ENCODE results near the gene NIM1K. TPM values are rescaled to one million over a fixed set of nuclear protein-coding genes. Genes with fewer than 3 reads are reported as not detected.

NIM1K gene
- total RNA-seq, 4 donors from 2014 or later, result not detected

DNA sequence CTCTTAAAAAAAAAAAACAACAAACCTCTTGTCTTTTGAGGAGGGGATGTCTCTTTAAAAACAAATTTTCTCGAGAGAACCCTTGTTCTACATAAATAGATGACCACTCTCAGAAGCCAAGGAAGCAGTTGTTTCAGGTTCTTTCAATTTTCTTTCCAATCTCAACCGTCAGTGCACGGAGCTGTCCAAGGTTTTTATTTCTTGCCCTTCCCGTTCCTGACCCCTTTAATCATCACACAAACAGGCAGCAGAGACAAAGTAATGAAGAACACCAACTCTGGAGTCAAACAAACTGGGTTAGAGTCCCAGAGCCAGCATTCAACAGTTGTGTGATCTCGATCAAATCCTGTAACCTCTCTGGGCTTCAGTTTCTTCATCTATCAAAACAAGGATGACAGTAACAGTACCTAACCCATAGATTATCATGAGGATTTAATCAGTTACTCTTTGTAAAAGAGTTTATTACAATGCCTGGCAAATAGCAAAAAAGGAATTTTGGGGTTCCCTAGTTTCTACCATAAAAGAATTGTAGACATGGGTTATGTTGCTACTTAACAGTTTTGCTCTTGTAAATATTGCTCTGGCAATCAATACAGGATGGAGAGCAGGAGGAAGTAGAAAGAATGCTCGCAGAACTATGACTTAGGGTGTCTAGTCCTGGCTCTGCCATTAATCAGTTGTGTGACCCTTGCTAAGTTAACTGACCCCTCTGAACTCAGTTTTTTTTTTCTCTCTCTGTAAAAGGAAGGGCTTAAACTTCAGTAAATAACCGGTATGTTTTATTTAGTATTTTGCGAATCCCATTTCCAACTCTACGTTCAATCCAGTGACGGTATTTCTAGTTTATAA, 1.0 kb upstream of the NIM1K start:
- Histone ChIP-seq H3K27me3 (peaks cover 0 to 9% of the 10 kb centered on the region in 2 donors), H3K9me3 (no peaks in the 10 kb centered on the region), H3K4me1 (peaks cover 0 to 18% (median 5%) of the 10 kb centered on the region in 4 donors), H3K4me3 (peak overlapping the region in 1 of 4 donors; percentile 61), H3K36me3 (no peaks in the 10 kb centered on the region), H3K27ac (no peak overlapping the region)
- TF ChIP-seq, protein P1, sequence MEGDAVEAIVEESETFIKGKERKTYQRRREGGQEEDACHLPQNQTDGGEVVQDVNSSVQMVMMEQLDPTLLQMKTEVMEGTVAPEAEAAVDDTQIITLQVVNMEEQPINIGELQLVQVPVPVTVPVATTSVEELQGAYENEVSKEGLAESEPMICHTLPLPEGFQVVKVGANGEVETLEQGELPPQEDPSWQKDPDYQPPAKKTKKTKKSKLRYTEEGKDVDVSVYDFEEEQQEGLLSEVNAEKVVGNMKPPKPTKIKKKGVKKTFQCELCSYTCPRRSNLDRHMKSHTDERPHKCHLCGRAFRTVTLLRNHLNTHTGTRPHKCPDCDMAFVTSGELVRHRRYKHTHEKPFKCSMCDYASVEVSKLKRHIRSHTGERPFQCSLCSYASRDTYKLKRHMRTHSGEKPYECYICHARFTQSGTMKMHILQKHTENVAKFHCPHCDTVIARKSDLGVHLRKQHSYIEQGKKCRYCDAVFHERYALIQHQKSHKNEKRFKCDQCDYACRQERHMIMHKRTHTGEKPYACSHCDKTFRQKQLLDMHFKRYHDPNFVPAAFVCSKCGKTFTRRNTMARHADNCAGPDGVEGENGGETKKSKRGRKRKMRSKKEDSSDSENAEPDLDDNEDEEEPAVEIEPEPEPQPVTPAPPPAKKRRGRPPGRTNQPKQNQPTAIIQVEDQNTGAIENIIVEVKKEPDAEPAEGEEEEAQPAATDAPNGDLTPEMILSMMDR (IDR thresholded peaks at IDR 0.05), result no peak
- no peak for TF ChIP-seq POLR2A (IDR thresholded peaks at IDR 0.05)
- DNase-seq, result no peak

DNA sequence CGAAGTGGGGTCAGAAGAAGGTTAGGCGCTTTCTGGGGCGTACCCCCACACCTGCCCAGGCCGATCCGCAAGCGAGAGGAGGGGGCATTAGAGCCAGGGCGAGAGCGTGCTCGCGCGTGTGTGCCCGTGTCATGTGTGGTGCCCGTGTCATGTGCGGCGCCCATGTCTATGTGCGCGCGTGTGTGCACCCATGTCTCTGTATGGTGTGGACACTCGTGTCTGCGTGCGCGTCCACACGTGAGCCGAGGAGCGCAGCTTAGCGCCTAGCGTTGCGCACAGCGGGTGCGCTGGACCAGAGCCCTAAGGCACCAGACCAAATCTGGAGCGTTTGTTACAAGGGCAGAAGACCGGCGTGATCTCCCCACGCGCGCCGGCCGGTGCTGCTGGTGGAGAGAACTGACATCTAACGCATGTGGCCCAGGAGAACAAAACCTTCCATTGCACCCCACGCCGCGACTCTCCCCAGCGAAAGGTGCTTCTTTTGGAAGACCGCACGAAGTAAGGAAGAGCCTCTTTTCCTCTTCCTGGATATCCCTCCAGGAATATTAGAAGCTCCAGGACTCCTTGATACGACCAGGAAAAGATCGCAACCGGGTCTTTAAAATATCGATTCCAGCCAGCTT, 644 bp downstream of the NIM1K start:
- peaks cover 0 to 9% of the 10 kb centered on the region in 2 donors for H3K27me3 ChIP-seq
- peaks cover 0 to 18% (median 5%) of the 10 kb centered on the region in 4 donors for H3K4me1 ChIP-seq
- H3K9me3 ChIP-seq, result no peaks in the 10 kb centered on the region
- no peaks in the 10 kb centered on the region for H3K36me3 ChIP-seq
- DNase-seq, result peak in 1 of 3 donors; percentile 45
- TF ChIP-seq, protein P1 (IDR thresholded peaks at IDR 0.05), result no peak
- no peak for TF ChIP-seq POLR2A (IDR thresholded peaks at IDR 0.05)
- H3K4me3 ChIP-seq, result peak overlapping the region; percentile 20 to 61 (median 52)
- H3K27ac ChIP-seq, result peak overlapping the region in 1 of 4 donors; percentile 10

DNA sequence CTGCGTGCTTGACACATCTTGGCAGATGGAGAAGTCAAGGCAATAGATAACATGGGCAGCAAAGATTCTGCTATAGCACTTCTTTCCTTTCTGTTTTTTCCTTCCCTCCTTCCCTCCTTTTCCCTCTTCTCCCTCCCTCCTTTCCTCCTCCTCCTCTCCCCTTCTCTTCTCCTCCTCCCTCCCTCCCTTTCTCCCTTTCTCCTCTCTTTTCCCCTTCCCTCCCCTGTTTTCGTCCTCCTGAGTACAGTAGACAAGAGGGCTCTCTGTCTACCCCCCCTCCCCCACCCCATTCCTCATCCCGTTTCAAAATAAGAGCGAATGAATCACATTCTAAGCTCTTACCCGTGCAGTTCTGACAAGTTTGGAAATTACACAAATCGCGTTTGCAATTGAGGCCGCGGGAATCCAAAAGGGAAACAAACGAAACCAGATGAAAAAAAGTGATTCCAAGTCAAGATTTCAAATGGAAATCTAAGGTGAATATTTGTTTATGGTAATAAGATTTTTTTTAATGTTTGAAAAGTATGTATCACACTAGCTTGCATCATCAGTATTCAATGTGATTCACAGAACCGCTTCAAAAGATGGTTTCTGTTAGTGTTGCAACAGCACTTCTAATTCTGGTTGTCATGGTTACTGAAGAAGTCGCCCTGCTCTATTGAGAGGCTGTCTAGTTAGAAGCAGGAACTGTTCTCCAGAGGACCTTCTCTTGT, 1.3 kb downstream of the NIM1K start:
- DNase-seq, result no peak
- TF ChIP-seq, protein P1 (IDR thresholded peaks at IDR 0.05), result no peak
- no peak for TF ChIP-seq POLR2A (IDR thresholded peaks at IDR 0.05)
- H3K36me3 ChIP-seq, result no peaks in the 10 kb centered on the region
- no peaks in the 10 kb centered on the region for H3K9me3 ChIP-seq
- peak overlapping the region in 3 of 4 donors; percentile 20 to 61 (median 53) for H3K4me3 ChIP-seq
- peaks cover 0 to 9% of the 10 kb centered on the region in 2 donors for H3K27me3 ChIP-seq
- peak overlapping the region in 1 of 4 donors; percentile 10 for H3K27ac ChIP-seq
- peaks cover 0 to 18% (median 5%) of the 10 kb centered on the region in 4 donors for H3K4me1 ChIP-seq

DNA sequence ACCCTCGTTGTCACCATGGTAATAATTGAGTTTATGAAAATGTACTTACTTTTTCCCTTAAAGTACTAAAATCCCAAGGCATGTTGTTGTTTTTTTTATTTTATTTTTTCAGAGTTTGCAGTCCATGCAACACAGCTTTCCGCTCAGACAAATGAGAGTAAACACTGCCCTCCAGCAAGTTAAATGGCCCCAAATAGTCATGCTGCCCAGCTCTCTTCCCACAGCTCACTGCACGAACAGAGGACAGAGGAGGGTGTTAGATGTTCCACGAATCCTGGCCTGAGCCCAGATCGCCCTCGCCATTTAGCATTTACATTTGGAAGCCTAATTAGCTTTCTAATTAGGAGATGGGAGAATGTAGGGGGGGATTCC, 1.9 kb downstream of the NIM1K start:
- Histone ChIP-seq H3K4me3 (no peak overlapping the region), H3K9me3 (no peaks in the 10 kb centered on the region), H3K27me3 (peaks cover 0 to 9% of the 10 kb centered on the region in 2 donors), H3K27ac (no peak overlapping the region), H3K36me3 (no peaks in the 10 kb centered on the region), H3K4me1 (peaks cover 0 to 18% (median 5%) of the 10 kb centered on the region in 4 donors)
- DNase-seq, result no peak
- TF ChIP-seq POLR2A (IDR thresholded peaks at IDR 0.05), result no peak
- TF ChIP-seq, protein P1 (IDR thresholded peaks at IDR 0.05), result no peak

DNA sequence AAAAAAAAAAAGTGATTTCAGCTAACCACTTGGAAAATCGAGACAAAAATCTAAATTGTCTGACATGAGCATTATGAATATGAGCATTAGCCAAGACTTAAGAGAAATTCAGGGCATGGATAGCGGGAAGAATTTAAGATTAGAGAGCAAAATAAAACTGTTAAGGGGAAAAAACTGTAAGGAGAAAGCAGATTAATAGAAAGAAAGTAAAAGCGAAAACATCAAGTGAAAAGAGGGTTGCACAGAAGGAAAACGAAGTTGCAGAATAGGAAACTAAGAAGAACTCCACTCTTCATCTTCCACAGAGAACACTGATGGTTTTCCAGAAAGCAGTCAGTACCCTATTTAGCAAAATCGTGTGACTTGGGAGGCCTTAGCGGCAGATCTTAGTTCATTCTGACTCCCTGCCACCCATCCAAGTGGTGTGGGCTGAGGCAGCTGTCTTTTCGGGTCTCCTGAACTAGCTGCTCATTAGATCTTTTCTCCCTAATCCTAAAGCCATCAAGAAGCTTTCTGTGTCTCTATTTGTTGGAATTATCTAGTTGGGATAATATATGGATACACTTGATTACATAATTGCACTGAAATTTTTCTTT, 3.7 kb downstream of the NIM1K start:
- Histone ChIP-seq H3K9me3 (no peaks in the 10 kb centered on the region), H3K4me3 (no peak overlapping the region), H3K36me3 (no peaks in the 10 kb centered on the region), H3K27me3 (peaks cover 0 to 9% of the 10 kb centered on the region in 2 donors), H3K27ac (no peak overlapping the region), H3K4me1 (peaks cover 0 to 18% (median 5%) of the 10 kb centered on the region in 4 donors)
- no peak for TF ChIP-seq POLR2A (IDR thresholded peaks at IDR 0.05)
- TF ChIP-seq, protein P1 (IDR thresholded peaks at IDR 0.05), result no peak
- DNase-seq, result no peak

Data from Peyer's patch (tissue), 4 donors.